ENCODE measurements around the gene DNMT1. TPM values are rescaled to one million over a fixed set of nuclear protein-coding genes. Genes with fewer than 3 reads are reported as not detected.
"Not testable (repeated sequence)": the region's sequence is repeated elsewhere in the genome, so short reads cannot be mapped to it uniquely, and the experiment has no call there.

The DNMT1 gene
- total RNA-seq, 1 donor from 2014 or later, result 63.7 TPM

DNA sequence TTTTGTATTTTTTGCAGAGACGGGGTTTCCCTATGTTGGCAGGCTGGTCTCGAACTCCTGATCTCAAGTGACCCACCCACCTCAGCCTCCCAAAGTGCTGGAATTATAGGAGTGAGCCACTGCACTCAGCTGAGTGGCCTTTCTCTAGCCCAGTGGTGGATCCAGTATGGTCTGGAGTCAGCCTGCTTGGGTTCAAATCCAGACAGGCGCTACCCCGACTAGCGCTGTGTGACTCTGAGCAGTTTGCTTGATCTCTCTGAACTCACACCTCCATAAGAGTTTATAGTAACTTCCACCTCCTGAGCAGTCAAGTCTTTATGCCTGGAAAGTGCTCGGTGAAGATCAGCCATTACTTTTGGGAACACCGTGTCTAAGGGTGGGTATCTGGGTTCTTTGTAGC lies 25.9 kb upstream of the DNMT1 start:
- no peak for ATAC-seq

GRCh38 chr19:10219678-10220077 lies 24.9 kb upstream of the DNMT1 start:
- ATAC-seq, result peak; percentile 57

- no peak for ATAC-seq
Observed at GRCh38 chr19:10217085-10217484, 22.3 kb upstream of the DNMT1 start.

GRCh38 chr19:10214784-10215183 lies 20.0 kb upstream of the DNMT1 start:
- no peak for ATAC-seq

GRCh38 chr19:10211691-10212090 lies 16.9 kb upstream of the DNMT1 start:
- ATAC-seq, result no peak

DNA sequence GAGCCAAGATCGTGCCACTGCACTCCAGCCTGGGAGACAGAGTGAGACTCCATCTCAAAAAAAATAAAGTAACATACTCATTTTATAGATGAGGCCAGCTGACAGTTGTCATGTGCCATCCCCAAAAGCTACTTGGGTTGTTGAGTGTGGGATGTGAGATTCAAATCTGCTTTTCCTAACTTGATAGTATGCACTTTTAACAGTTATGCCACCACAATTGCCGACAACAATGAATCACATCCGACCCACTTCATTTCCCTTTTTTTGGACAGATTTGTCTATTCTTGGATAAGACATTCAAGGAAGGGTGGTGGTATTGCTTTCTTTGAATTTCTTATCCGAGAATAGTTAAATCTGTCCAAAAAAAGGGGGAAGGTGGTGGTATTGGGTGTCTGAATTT lies 16.3 kb upstream of the DNMT1 start:
- no peak for ATAC-seq

GRCh38 chr19:10209315-10209714 lies 14.6 kb upstream of the DNMT1 start:
- no peak for ATAC-seq

GRCh38 chr19:10207026-10207425 lies 12.3 kb upstream of the DNMT1 start:
- no peak for ATAC-seq

DNA sequence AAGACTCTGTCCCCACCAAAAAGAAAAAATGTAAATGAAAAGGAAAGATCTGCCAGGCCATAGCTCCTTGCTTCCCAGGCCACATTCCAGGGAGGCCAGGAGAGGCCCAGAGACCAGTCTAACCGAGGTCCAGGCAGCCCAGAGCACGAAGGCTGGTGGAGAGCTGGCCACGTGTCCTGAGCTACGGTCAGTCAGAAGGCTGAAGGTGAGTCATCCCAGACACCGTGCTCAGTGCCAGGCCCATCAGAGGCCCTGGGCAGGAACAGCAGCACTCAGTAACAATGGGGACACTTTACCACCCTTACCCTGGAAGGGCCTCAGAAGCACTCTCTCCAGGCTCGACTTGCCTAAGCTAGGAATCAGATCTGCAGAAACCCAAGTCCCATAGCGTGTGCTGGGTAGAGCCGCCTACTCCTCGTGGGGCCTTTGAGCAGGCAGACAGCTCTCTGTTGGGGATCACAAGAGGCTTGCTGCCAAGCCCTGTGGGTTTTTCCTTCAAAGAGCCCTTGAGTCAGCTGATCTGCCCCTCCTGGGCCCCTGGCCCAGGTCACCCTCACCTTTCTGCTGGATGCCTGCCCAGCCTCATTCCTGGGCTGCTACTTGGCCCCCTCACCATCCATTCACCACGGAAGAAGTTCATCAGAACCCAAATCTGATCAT lies 11.6 kb upstream of the DNMT1 start:
- ATAC-seq, result peak; percentile 56

DNA sequence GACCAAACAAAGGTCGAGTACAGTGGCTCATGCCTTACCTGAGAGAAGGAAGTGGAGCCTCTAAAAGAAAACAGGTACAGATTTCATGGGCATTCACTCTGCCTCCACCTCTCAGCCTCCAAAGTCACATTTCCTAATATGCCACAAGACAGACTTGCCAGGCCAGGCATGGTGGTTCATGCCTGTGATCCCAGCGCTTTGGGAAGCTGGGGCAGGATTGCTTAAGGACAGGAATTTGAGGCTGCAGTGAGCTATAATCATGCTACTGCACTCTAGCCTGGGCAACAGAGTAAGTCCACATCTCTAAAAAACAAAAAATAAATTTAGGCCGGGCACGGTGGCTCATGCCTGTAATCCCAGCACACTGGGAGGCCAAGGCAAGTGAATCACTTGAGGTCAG lies 10.9 kb upstream of the DNMT1 start:
- ATAC-seq, result no peak

- ATAC-seq, result no peak
Observed at GRCh38 chr19:10203686-10204085, 8.9 kb upstream of the DNMT1 start.

DNA sequence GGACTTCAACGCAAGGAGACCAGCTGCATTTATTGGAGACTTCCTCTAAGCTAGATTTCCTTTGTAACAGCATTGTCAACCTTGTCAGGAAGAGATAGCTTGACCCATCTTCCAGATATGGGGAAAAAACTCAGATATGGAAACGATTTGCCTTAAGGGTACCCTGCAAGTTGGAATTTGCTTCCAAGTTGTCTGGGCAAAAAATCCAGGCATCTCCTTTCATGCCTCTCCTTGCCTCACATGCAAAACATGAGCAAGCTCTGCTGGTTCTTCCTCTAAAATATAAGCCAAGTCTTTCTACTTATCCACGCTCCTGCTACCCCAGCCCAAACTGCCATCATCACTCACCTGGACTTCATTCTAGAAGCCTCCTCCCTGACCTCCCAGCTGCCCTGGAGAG lies 6.4 kb upstream of the DNMT1 start:
- ATAC-seq, result no peak

GRCh38 chr19:10200101-10200500 lies 5.3 kb upstream of the DNMT1 start:
- not testable (repeated sequence) for ATAC-seq

GRCh38 chr19:10198889-10199644 lies 4.3 kb upstream of the DNMT1 start:
- ATAC-seq, result not testable (repeated sequence)

GRCh38 chr19:10195199-10195519 lies 406 bp upstream of the DNMT1 start:
- no peak for ATAC-seq

DNA sequence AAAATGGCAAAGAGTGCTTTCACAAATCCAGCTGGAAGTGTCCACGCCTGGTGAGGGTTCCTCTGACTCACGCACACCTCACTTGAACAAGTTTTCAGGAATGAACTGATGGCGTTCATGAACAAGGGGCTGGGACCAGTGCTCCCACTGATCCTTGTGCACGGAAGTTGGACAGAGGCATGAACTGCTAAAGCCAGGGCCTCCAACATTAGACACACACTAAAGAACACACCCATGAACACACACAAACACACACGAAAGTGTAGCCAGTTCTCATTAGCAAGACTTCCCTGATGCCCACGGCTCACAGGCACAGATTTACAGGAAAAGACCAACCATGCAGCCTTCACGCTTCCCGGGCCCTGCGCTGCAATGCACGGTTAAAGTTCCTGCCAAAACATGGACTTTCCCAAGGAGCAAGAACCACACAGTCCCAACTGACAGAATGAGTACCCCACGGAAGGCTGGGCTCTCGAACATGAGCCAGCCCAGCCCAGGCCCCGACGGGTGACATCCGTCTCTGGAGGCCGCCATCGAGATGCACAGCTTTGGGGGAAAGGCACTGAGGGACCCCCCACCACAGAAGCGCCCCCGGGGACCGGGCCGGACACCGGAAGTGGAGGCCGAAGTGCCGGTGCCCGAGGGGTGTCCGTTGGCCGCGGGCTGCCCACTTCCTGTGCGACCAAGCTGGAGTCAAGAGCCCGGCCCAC lies 808 bp downstream of the DNMT1 start:
- peak; percentile 21 for ATAC-seq

DNA sequence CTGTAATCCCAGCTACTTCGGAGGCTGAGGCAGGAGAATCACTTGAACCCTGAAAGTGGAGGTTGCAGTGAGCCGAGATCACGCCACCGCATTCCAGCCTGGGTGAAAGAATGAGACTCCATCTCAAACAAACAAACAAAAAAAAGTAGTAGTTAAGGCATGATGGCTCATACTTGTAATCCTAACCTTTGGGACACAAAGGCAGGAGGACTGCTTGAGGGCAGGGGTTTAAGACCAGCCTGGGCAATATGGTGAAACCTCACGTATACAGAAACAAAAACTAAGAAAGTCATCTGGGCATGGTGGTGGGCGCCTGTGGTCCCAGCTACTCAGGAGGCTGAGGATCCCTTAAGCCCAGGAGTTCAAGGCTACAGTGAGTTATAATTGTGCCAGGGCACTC lies 1.8 kb downstream of the DNMT1 start:
- no peak for ATAC-seq

GRCh38 chr19:10191347-10191746 lies 3.4 kb downstream of the DNMT1 start:
- no peak for ATAC-seq

- ATAC-seq, result no peak
Observed at GRCh38 chr19:10190026-10190425, 4.7 kb downstream of the DNMT1 start.

GRCh38 chr19:10189616-10190015 lies 5.1 kb downstream of the DNMT1 start:
- ATAC-seq, result no peak

- ATAC-seq, result no peak
Observed at GRCh38 chr19:10187315-10187714, 7.4 kb downstream of the DNMT1 start.

DNA sequence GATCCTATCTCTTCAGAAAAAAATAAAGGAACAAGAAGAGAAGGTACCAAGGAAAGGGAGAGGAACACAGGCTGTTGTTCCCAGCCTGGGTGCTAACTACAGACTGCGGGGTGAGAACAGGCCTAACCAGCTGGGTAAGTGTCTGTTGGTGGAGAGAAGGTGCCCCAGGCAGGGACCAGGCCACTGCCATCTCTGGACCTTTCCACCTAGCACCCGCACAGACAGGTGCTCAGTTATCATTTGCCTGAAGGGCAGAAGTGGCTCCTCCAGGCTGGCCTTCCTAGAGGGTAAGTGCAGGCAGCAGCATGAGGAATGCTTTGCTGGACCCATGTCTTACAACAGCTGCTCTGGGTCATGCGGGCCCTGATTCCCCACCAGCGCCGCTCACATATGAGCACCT lies 10.1 kb downstream of the DNMT1 start:
- peak; percentile 83 for ATAC-seq

GRCh38 chr19:10183926-10184325 lies 10.8 kb downstream of the DNMT1 start:
- no peak for ATAC-seq

DNA sequence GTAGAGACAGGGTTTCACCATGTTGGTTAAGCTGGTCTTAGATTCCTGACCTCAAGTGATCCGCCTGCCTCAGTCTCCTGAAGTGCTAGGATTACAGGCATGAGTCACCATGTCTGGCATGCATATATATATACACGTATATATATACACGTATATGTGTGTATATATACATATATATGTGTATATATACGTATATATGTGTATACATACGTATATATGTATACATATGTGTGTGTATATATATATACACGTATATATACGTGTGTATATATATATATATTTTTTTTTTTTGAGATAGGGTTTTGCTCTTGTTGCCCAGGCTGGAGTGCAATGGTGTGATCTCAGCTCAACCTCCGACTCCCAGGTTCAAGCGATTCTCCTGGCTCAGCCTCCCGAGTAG lies 11.9 kb downstream of the DNMT1 start:
- ATAC-seq, result no peak

All from esophagus mucosa (tissue), 1 donor.